DMS114 treated with DMSO at 0.1 percent for 48 hours (cell line): ENCODE data around the gene MYL12A.
A peak's percentile ranks its signal among the peaks of the same experiment; 100 is the strongest.

ENCODE experiments used
- DNase-seq: peaks from one replicate; lab custom pipeline; 2025; ENCODE audit not compliant: unreplicated experiment; lab: John Stamatoyannopoulos, UW

MYL12A gene

GRCh38 chr18:3224223-3224622, 23.4 kb upstream of the MYL12A start:
- DNase-seq = no peak

GRCh38 chr18:3225588-3225987, 22.0 kb upstream of the MYL12A start:
- no peak for DNase-seq

- no peak for DNase-seq
Measured at GRCh38 chr18:3226048-3226447, 21.6 kb upstream of the MYL12A start.

- DNase-seq = no peak
Measured at GRCh38 chr18:3230401-3231334, 16.9 kb upstream of the MYL12A start.

- no peak for DNase-seq
Measured at GRCh38 chr18:3233004-3233403, 14.6 kb upstream of the MYL12A start.

- no peak for DNase-seq
Measured at GRCh38 chr18:3233433-3234168, 14.0 kb upstream of the MYL12A start.

GRCh38 chr18:3234457-3234856, 13.1 kb upstream of the MYL12A start:
- DNase-seq = no peak

GRCh38 chr18:3235846-3236245, 11.8 kb upstream of the MYL12A start:
- no peak for DNase-seq

- no peak for DNase-seq
Measured at GRCh38 chr18:3236470-3236869, 11.1 kb upstream of the MYL12A start.

GRCh38 chr18:3238742-3239141, 8.9 kb upstream of the MYL12A start:
- no peak for DNase-seq

GRCh38 chr18:3245185-3245564, 2.4 kb upstream of the MYL12A start:
- no peak for DNase-seq

GRCh38 chr18:3245853-3246634, 1.6 kb upstream of the MYL12A start:
- peak; percentile 82 for DNase-seq

GRCh38 chr18:3246635-3247239, 864 bp upstream of the MYL12A start:
- DNase-seq = no peak

- DNase-seq = peak; percentile 25
Measured at GRCh38 chr18:3248062-3248657, 559 bp downstream of the MYL12A start.

- peak; percentile 45 for DNase-seq
Measured at GRCh38 chr18:3248658-3249359, 1.2 kb downstream of the MYL12A start.

GRCh38 chr18:3250237-3251107, 2.9 kb downstream of the MYL12A start:
- DNase-seq = no peak

GRCh38 chr18:3251249-3251962, 3.8 kb downstream of the MYL12A start:
- no peak for DNase-seq

- no peak for DNase-seq
Measured at GRCh38 chr18:3251963-3252277, 4.3 kb downstream of the MYL12A start.

- DNase-seq = no peak
Measured at GRCh38 chr18:3252843-3253242, 5.2 kb downstream of the MYL12A start.
